MM.1S (cell line): ENCODE data around the gene CEP164.

Source experiments
- CTCF ChIP-seq: fragments of 300-600 bp; sonication (generic); IDR thresholded peaks from 2 replicates; pipeline ENCODE4 v1.5.1; 2016; ENCODE audit warnings: antibody characterized with exemption, low read length, mixed read lengths
- EZH2 ChIP-seq: fragments of 300-600 bp; sonication (generic); optimal IDR thresholded peaks from 2 replicates; pipeline ENCODE3; 2017; ENCODE audit warnings: low read depth, mild to moderate bottlenecking, antibody characterized with exemption, low read length, mixed read lengths

GRCh38 chr11:117281869-117282268, 45.8 kb upstream of the CEP164 start:
- TF ChIP-seq CTCF (no peak), EZH2 (no peak)
